Peyer's patch (tissue), 4 donors: ENCODE results near the gene LRSAM1. TPM values are rescaled to one million over a fixed set of nuclear protein-coding genes. Genes with fewer than 3 reads are reported as not detected.

ENCODE experiments used
- DNase-seq, 3 donors: peaks; one replicate each; pipeline ENCODE4 v3.0.0-alpha.2; 2017 to 2019
- H3K27ac ChIP-seq, 4 donors: fragments of 200-600 bp; sonication (generic); one replicate each; pipeline ENCODE4 v1.5.1; 2016 to 2019
- H3K27me3 ChIP-seq, 2 donors: fragments of 200-600 bp; sonication (generic); one replicate each; pipeline ENCODE4 v1.5.1; 2019
- H3K36me3 ChIP-seq, 3 donors: fragments of 200-600 bp; sonication (generic); one replicate each; pipeline ENCODE4 v1.5.1; 2016 to 2019
- H3K4me1 ChIP-seq, 4 donors: fragments of 200-600 bp; sonication (generic); one replicate each; pipeline ENCODE4 v1.5.1; 2016 to 2019
- H3K4me3 ChIP-seq, 4 donors: fragments of 200-600 bp; sonication (generic); 1 replicate in 3 of 4; 2 replicates in 1 of 4; pipeline ENCODE4 v1.5.1; 2016 to 2019; ENCODE audit warnings: mild to moderate bottlenecking in 1 of 4
- H3K9me3 ChIP-seq, 4 donors: fragments of 200-600 bp; sonication (generic); one replicate each; pipeline ENCODE4 v1.5.1; 2016 to 2019; ENCODE audit warnings: mild to moderate bottlenecking in 1 of 4
- POLR2A ChIP-seq, 2 donors: fragments of 450-650 bp; IDR thresholded peaks; one replicate each; pipeline ENCODE4 v1.5.1; 2017; ENCODE audit warnings: antibody characterized with exemption in 2 of 2, mild to moderate bottlenecking in 2 of 2, moderate library complexity in 2 of 2
- total RNA-seq, 4 donors: library from RNA; depleted of rRNA; stranded (reverse); fragments of >200 nt; gene quantifications; one replicate each; pipeline ENCODE4 v1.1.0, GENCODE V29; 2016
- TF ChIP-seq, protein P1 (sequence below), 6 experiments: fragments of 450-650 bp in 4 of 6; fragments of 200-600 bp in 2 of 6; sonication (generic) in 1 of 6; IDR thresholded peaks; one replicate each; pipeline ENCODE4 v1.5.1; 2017 to 2019; ENCODE audit warnings: antibody characterized with exemption in 6 of 6, mild to moderate bottlenecking in 3 of 6, moderate library complexity in 1 of 6

The LRSAM1 gene
- total RNA-seq, 4 donors from 2014 or later: 19.3 to 59.4 (median 35.3) TPM

DNA sequence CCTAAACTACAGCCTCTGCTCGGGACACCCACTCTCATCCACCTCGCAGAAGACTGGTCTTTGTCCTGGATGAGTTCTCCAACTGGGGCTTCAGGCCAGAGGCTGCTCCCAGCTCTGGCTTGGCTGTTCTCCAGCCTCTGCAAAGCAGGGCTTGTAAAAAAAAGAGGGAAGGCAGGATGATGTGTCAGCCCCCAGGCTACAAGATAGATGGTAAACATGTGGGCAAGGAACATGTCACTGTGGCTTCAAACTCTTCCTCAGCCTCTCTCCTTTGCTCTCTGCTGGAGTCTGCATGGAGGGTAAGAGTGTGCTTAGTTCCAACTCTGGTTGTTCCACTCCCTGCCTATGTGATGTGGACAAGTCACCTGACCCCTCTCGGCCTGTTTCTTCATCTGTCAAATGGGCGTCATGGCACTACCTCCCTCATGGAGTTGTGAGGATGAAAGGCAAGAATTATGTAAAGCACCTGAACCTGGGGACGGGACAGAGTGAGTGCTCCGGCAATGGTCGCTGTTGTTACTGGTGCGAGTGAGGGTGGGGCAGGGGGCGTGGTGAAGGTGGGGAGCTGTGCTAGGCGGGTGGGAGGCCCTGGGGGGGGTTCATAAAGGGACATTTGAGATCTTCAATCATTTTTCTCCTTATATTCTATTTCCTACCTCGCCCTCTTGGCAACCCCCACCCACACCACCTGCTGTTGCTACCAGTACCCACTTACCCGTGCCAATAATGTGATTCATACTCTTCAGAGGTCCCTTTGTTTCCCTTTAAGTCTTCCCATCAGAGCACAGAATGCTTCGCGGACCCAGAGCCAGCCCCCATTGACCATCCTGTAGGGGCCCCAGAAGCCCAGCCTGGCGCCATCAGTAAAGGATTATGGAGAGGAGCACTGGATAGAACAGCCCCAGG is 33.9 kb upstream of the LRSAM1 start:
- Histone ChIP-seq H3K27me3 (no peaks in the 10 kb centered on the region), H3K36me3 (no peaks in the 10 kb centered on the region), H3K27ac (no peak overlapping the region), H3K9me3 (no peaks in the 10 kb centered on the region), H3K4me1 (peaks cover 0 to 8% (median 0%) of the 10 kb centered on the region in 4 donors), H3K4me3 (no peak overlapping the region)
- DNase-seq: no peak
- TF ChIP-seq, protein P1, sequence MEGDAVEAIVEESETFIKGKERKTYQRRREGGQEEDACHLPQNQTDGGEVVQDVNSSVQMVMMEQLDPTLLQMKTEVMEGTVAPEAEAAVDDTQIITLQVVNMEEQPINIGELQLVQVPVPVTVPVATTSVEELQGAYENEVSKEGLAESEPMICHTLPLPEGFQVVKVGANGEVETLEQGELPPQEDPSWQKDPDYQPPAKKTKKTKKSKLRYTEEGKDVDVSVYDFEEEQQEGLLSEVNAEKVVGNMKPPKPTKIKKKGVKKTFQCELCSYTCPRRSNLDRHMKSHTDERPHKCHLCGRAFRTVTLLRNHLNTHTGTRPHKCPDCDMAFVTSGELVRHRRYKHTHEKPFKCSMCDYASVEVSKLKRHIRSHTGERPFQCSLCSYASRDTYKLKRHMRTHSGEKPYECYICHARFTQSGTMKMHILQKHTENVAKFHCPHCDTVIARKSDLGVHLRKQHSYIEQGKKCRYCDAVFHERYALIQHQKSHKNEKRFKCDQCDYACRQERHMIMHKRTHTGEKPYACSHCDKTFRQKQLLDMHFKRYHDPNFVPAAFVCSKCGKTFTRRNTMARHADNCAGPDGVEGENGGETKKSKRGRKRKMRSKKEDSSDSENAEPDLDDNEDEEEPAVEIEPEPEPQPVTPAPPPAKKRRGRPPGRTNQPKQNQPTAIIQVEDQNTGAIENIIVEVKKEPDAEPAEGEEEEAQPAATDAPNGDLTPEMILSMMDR (IDR thresholded peaks at IDR 0.05): no peak
- TF ChIP-seq POLR2A (IDR thresholded peaks at IDR 0.05): no peak

DNA sequence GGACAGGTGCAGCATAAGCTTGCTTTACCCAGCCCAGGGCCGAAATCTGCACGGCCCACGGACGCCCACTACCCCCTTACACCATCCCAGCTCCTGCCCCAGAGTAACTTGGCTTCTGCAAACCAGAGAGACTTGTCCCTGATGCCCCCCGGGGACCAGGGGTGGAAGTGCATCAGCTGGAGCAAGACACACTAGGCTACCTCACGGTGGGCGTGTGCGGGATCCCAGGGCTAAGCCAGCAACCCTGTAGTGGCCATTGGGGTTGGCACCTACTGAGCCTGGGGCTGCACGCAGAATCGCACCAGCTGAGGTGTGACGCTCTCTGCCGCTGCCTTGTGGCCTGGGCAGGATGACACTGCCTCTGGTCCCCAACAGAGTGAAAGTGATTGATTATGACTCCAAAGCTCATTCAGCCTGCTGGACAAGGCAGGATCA is 33.3 kb upstream of the LRSAM1 start:
- Histone ChIP-seq H3K36me3 (no peaks in the 10 kb centered on the region), H3K27ac (no peak overlapping the region), H3K27me3 (no peaks in the 10 kb centered on the region), H3K4me3 (no peak overlapping the region), H3K9me3 (no peaks in the 10 kb centered on the region), H3K4me1 (peaks cover 0 to 15% (median 3%) of the 10 kb centered on the region in 4 donors)
- no peak for DNase-seq
- TF ChIP-seq, protein P1 (IDR thresholded peaks at IDR 0.05): peak in 4 of 6 experiments; percentile 13 to 31 (median 27)
- TF ChIP-seq POLR2A (IDR thresholded peaks at IDR 0.05): no peak

DNA sequence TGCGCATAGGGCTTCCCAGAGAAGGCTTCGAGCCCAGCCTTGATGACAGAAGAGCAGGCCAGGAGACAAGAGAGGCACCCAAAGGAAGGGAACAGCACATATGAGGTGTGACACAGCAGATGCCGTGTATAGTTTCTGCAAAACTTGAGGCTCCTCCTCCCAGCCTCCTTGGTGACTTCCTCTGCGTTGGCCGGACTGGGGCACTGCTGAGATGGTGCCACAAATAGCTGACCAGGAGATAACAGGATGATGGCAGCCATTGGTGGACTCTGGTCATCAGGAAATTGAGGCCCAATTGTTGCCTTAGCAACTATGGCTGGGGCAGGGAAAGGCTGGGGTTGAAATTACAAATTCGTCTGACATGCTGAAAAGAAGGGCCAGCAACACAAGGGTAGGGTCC is 32.0 kb upstream of the LRSAM1 start:
- H3K27me3 ChIP-seq: no peaks in the 10 kb centered on the region
- peaks cover 0 to 19% (median 5%) of the 10 kb centered on the region in 4 donors for H3K4me1 ChIP-seq
- no peaks in the 10 kb centered on the region for H3K36me3 ChIP-seq
- no peak for DNase-seq
- no peak overlapping the region for H3K27ac ChIP-seq
- H3K4me3 ChIP-seq: no peak overlapping the region
- no peaks in the 10 kb centered on the region for H3K9me3 ChIP-seq
- TF ChIP-seq POLR2A (IDR thresholded peaks at IDR 0.05): no peak
- TF ChIP-seq, protein P1 (IDR thresholded peaks at IDR 0.05): no peak

DNA sequence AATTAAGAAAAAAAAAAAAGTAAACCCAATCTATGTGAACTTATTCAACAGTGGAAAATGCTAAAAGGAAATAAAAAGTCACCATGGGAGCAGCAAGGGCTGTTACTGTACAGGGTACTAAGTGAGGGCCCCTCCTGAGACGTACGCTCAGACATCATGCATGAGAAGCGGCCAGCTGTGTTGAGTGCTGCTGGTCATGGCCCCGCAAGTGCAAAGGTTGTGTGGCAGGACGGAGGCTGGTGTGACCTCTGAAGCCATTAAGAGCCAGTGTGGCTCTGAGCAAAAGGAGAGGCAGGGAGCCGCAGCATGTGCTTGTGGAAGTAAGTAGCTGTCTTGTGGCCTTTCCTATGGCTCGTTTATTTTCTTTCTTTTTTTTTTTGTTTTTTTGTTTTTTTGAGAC is 30.3 kb upstream of the LRSAM1 start:
- H3K4me1 ChIP-seq: peaks cover 0 to 31% (median 9%) of the 10 kb centered on the region in 4 donors
- DNase-seq: no peak
- no peak overlapping the region for H3K4me3 ChIP-seq
- no peaks in the 10 kb centered on the region for H3K27me3 ChIP-seq
- no peak for TF ChIP-seq POLR2A (IDR thresholded peaks at IDR 0.05)
- TF ChIP-seq, protein P1 (IDR thresholded peaks at IDR 0.05): no peak
- no peaks in the 10 kb centered on the region for H3K36me3 ChIP-seq
- peak overlapping the region in 1 of 4 donors; percentile 90 for H3K27ac ChIP-seq
- no peaks in the 10 kb centered on the region for H3K9me3 ChIP-seq

DNA sequence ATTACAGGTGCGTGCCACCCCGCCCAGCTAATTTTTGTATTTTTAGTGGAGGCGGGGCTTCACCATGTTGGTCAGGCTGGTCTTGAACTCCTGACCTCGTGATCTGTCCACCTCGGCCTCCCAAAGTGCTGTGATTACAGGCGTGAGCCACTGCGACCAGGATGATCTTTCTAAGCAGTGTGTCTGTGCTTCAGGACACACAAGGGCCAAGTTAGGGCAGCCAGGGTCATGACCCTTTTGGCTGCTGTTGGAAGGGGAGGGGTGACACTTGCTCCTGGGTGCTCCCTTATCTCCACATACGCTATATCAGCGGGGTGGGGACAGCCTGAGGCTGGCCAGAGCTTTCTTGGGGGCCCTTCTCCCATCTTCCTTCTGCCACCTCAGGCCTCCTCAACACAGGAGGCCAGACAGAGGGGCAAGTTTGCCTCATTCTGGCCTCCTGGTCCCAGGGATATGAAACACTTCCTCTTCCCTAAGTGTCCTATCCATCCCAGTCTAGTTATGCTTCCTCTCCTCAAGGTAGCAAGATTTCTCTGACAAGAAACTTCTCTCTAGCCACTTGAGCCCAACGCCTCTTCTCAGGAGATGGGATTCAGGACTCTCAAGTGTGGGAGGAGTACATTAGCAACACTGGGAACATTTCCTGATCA is 29.1 kb upstream of the LRSAM1 start:
- H3K27ac ChIP-seq: peak overlapping the region in 3 of 4 donors; percentile 16 to 90 (median 76)
- peaks cover 0 to 33% (median 9%) of the 10 kb centered on the region in 4 donors for H3K4me1 ChIP-seq
- no peaks in the 10 kb centered on the region for H3K9me3 ChIP-seq
- peak overlapping the region in 3 of 4 donors; percentile 64 to 74 (median 72) for H3K4me3 ChIP-seq
- no peaks in the 10 kb centered on the region for H3K36me3 ChIP-seq
- TF ChIP-seq, protein P1 (IDR thresholded peaks at IDR 0.05): no peak
- TF ChIP-seq POLR2A (IDR thresholded peaks at IDR 0.05): no peak
- H3K27me3 ChIP-seq: no peaks in the 10 kb centered on the region
- no peak for DNase-seq
